ENCODE data around the gene SLX4IP. TPM values are rescaled to one million over a fixed set of nuclear protein-coding genes. Genes with fewer than 3 reads are reported as not detected.

SLX4IP gene
- polyA plus RNA-seq, 3 donors, result 0.76 to 2.5 (median 1.1) TPM

- H3K27ac Mint-ChIP-seq, result peak overlapping the region in 1 of 7 donors; percentile 36
- Histone ChIP-seq H3K27me3 (ENCODE audit: control insufficient read depth in 2 of 2, insufficient read depth in 2 of 2, low read length in 2 of 2) (no peaks in the 10 kb centered on the region), H3K79me2 (ENCODE audit: insufficient read depth, low read length) (no peaks in the 10 kb centered on the region), H3K9me3 (replicated peaks in 1 of 2; ENCODE audit: control insufficient read depth in 1 of 2, insufficient read depth in 1 of 2, low read length in 2 of 2) (no peaks in the 10 kb centered on the region), H3K36me3 (replicated peaks in 1 of 2; ENCODE audit: control insufficient read depth in 1 of 2, insufficient read depth in 2 of 2, low read length in 2 of 2) (peaks cover 0 to 8% of the 10 kb centered on the region in 2 donors), H3K4me3 (replicated peaks in 1 of 3; ENCODE audit: low read depth in 2 of 3, low read length in 3 of 3) (no peak overlapping the region), H3K27ac (ENCODE audit: low read depth in 1 of 2, low read length in 2 of 2) (no peak overlapping the region), H3K9ac (ENCODE audit: insufficient read depth, low read length, poor library complexity, severe bottlenecking) (no peak overlapping the region), H2AFZ (ENCODE audit: insufficient read depth, low read depth, low read length, poor library complexity, severe bottlenecking) (no peak overlapping the region), H3K4me1 (ENCODE audit: control insufficient read depth in 1 of 2, insufficient read depth in 2 of 2, low read length in 2 of 2) (no peaks in the 10 kb centered on the region), H4K20me1 (ENCODE audit: insufficient read depth, low read length) (no peaks in the 10 kb centered on the region), H3K4me2 (replicated peaks; ENCODE audit: extremely low read depth, low read length, poor library complexity, severe bottlenecking) (no peak overlapping the region)
- intact Hi-C loops (cut with micrococcal nuclease), result no loop called here
- H3K36me3 Mint-ChIP-seq, result peaks cover 26 to 29% of the 10 kb centered on the region in 2 donors
- DNase-seq, result no peak
- no peak for TF ChIP-seq CTCF (IDR thresholded peaks at IDR 0.05)
- no CpG with 5 or more reads among the region's 2 CpGs for WGBS (ENCODE audit: insufficient coverage)
- H3K9me3 Mint-ChIP-seq, result peaks cover 0 to 1% (median 0%) of the 10 kb centered on the region in 7 donors
- no peak overlapping the region for H3K4me3 Mint-ChIP-seq
- no peaks in the 10 kb centered on the region for H3K4me1 Mint-ChIP-seq
- peaks cover 0 to 2% (median 2%) of the 10 kb centered on the region in 3 donors for H3K27me3 Mint-ChIP-seq (ENCODE audit: low read depth in 3 of 3)
Observed at GRCh38 chr20:10573273-10573950, 138.3 kb downstream of the SLX4IP start.

GRCh38 chr20:10573951-10574339 is 138.8 kb downstream of the SLX4IP start:
- Histone ChIP-seq H3K4me1 (ENCODE audit: control insufficient read depth in 1 of 2, insufficient read depth in 2 of 2, low read length in 2 of 2) (no peaks in the 10 kb centered on the region), H3K36me3 (replicated peaks in 1 of 2; ENCODE audit: control insufficient read depth in 1 of 2, insufficient read depth in 2 of 2, low read length in 2 of 2) (peaks cover 0 to 8% of the 10 kb centered on the region in 2 donors), H3K4me2 (replicated peaks; ENCODE audit: extremely low read depth, low read length, poor library complexity, severe bottlenecking) (no peak overlapping the region), H2AFZ (ENCODE audit: insufficient read depth, low read depth, low read length, poor library complexity, severe bottlenecking) (no peak overlapping the region), H3K27ac (ENCODE audit: low read depth in 1 of 2, low read length in 2 of 2) (no peak overlapping the region), H3K79me2 (ENCODE audit: insufficient read depth, low read length) (no peaks in the 10 kb centered on the region), H3K27me3 (ENCODE audit: control insufficient read depth in 2 of 2, insufficient read depth in 2 of 2, low read length in 2 of 2) (no peaks in the 10 kb centered on the region), H3K9me3 (replicated peaks in 1 of 2; ENCODE audit: control insufficient read depth in 1 of 2, insufficient read depth in 1 of 2, low read length in 2 of 2) (no peaks in the 10 kb centered on the region), H4K20me1 (ENCODE audit: insufficient read depth, low read length) (no peaks in the 10 kb centered on the region), H3K4me3 (replicated peaks in 1 of 3; ENCODE audit: low read depth in 2 of 3, low read length in 3 of 3) (no peak overlapping the region), H3K9ac (ENCODE audit: insufficient read depth, low read length, poor library complexity, severe bottlenecking) (no peak overlapping the region)
- no peak overlapping the region for H3K4me3 Mint-ChIP-seq
- intact Hi-C loops (cut with micrococcal nuclease), result no loop called here
- H3K27me3 Mint-ChIP-seq (ENCODE audit: low read depth in 3 of 3), result peaks cover 0 to 2% (median 2%) of the 10 kb centered on the region in 3 donors
- H3K9me3 Mint-ChIP-seq, result peaks cover 0 to 1% (median 0%) of the 10 kb centered on the region in 7 donors
- H3K36me3 Mint-ChIP-seq, result peaks cover 21 to 26% of the 10 kb centered on the region in 2 donors
- no CpG with 5 or more reads among the region's 1 CpG for WGBS (ENCODE audit: insufficient coverage)
- TF ChIP-seq CTCF (IDR thresholded peaks at IDR 0.05), result no peak
- H3K4me1 Mint-ChIP-seq, result peaks cover 5% of the 10 kb centered on the region
- no peak overlapping the region for H3K27ac Mint-ChIP-seq
- DNase-seq, result no peak

Measured in CD14-positive monocyte (primary cell).